ENCODE data around the gene HSPA6. TPM values are rescaled to one million over a fixed set of nuclear protein-coding genes. Genes with fewer than 3 reads are reported as not detected.
"Not testable (repeated sequence)": the region's sequence is repeated elsewhere in the genome, so short reads cannot be mapped to it uniquely, and the experiment has no call there.

Gene HSPA6
- total RNA-seq, 1 experiment from 2014 or later: 1.9 TPM

GRCh38 chr1:161531986-161532643 lies 7.8 kb downstream of the HSPA6 start:
- DNase-seq (ENCODE audit: low read depth): no peak

- not testable (repeated sequence) for DNase-seq (ENCODE audit: low read depth)
Measured at GRCh38 chr1:161532644-161533567, 8.6 kb downstream of the HSPA6 start.

GRCh38 chr1:161537068-161537669 lies 12.8 kb downstream of the HSPA6 start:
- DNase-seq (ENCODE audit: low read depth): not testable (repeated sequence)

- not testable (repeated sequence) for DNase-seq (ENCODE audit: low read depth)
Measured at GRCh38 chr1:161538925-161539479, 14.7 kb downstream of the HSPA6 start.

- DNase-seq (ENCODE audit: low read depth): peak; percentile 97
Measured at GRCh38 chr1:161539731-161540569, 15.6 kb downstream of the HSPA6 start.

- DNase-seq (ENCODE audit: low read depth): not testable (repeated sequence)
Measured at GRCh38 chr1:161540570-161540960, 16.2 kb downstream of the HSPA6 start.

GRCh38 chr1:161542091-161542559 lies 17.8 kb downstream of the HSPA6 start:
- not testable (repeated sequence) for DNase-seq (ENCODE audit: low read depth)

- not testable (repeated sequence) for DNase-seq (ENCODE audit: low read depth)
Measured at GRCh38 chr1:161543125-161543524, 18.8 kb downstream of the HSPA6 start.

GRCh38 chr1:161545005-161545731 lies 20.8 kb downstream of the HSPA6 start:
- not testable (repeated sequence) for DNase-seq (ENCODE audit: low read depth)

GRCh38 chr1:161547995-161548741 lies 23.8 kb downstream of the HSPA6 start:
- DNase-seq (ENCODE audit: low read depth): not testable (repeated sequence)

- not testable (repeated sequence) for DNase-seq (ENCODE audit: low read depth)
Measured at GRCh38 chr1:161548749-161549406, 24.5 kb downstream of the HSPA6 start.

- DNase-seq (ENCODE audit: low read depth): no peak
Measured at GRCh38 chr1:161549652-161550051, 25.3 kb downstream of the HSPA6 start, which contains the start of gene FCGR3A. Gene FCGR3A (minus strand): TSS chr1:161549818. CDS start chr1:161549736, 82 bp downstream.

- not testable (repeated sequence) for DNase-seq (ENCODE audit: low read depth)
Measured at GRCh38 chr1:161550942-161551341, 26.6 kb downstream of the HSPA6 start.

GRCh38 chr1:161553631-161554030 lies 29.3 kb downstream of the HSPA6 start:
- not testable (repeated sequence) for DNase-seq (ENCODE audit: low read depth)

- not testable (repeated sequence) for DNase-seq (ENCODE audit: low read depth)
Measured at GRCh38 chr1:161554340-161554739, 30.0 kb downstream of the HSPA6 start.

- DNase-seq (ENCODE audit: low read depth): not testable (repeated sequence)
Measured at GRCh38 chr1:161554815-161555417, 30.6 kb downstream of the HSPA6 start.

GRCh38 chr1:161556143-161556542 lies 31.8 kb downstream of the HSPA6 start:
- not testable (repeated sequence) for DNase-seq (ENCODE audit: low read depth)

- DNase-seq (ENCODE audit: low read depth): not testable (repeated sequence)
Measured at GRCh38 chr1:161556990-161557389, 32.6 kb downstream of the HSPA6 start.
